ENCODE results near the gene PITPNM1.

- TF ChIP-seq CTCF (IDR thresholded peaks at IDR 0.05) (no peak), POLR2A (IDR thresholded peaks at IDR 0.05) (no peak)
These were observed 16.0 kb upstream of the PITPNM1 start for GRCh38 chr11:67520856-67521824.
